K562 (cell line): Measurements from ENCODE around the gene ENKUR. TPM values are rescaled to one million over a fixed set of nuclear protein-coding genes. Genes with fewer than 3 reads are reported as not detected.
A peak's percentile ranks its signal among the peaks of the same experiment; 100 is the strongest.

Experiments
- ATAC-seq: fragments of 200-7000 bp; cut with Tn5 transposase; 3 replicates; pipeline ENCODE4 v1.9.1; 2020; ENCODE audit warnings: moderate library complexity
- BruUV-seq: library from RNA; stranded (reverse); fragments of 400-500 nt; replicated peaks from 2 replicates; lab custom pipeline; 2021; lab: Mats Ljungman, UMichigan
- CTCF ChIA-PET: fragments of 300-600 bp; formaldehyde crosslinking; extraction: SDS; loops from one replicate; lab custom pipeline; 2021; ENCODE audit warnings: low intra/inter-chr PET ratio; lab: Yijun Ruan, JAX
- POLR2A ChIA-PET: fragments of 300-600, 350-650 bp; sonication (Branson Sonifier 250); formaldehyde crosslinking; extraction: SDS; loops from one replicate; lab custom pipeline; 2021; ENCODE audit warnings: antibody characterized with exemption, inconsistent platforms; lab: Yijun Ruan, JAX
- DNase-seq, 4 experiments: peaks; one replicate each; pipeline versions ENCODE4 v3.0.0 to v3.0.0-alpha.2; 2011 to 2018; ENCODE audit warnings: low spot score in 3 of 4, mixed read lengths in 3 of 4; ENCODE audit errors: extremely low read depth in 1 of 4
- FAIRE-seq: peaks from 2 replicates; lab custom pipeline; 2011; peaks lifted over from hg19 to GRCh38; lab: Jason Lieb, UNC
- H2AFZ ChIP-seq: 2 replicates; pipeline ENCODE4 v1.6.0; 2011; ENCODE audit warnings: low read depth, low read length, control low read depth, inconsistent platforms
- H3K27ac ChIP-seq: fragments of 200-600 bp; 3 replicates; pipeline ENCODE4 v1.8.0; 2011; ENCODE audit warnings: low read depth, mild to moderate bottlenecking, control low read depth, inconsistent platforms, low read length, moderate library complexity, mixed read lengths; ENCODE audit errors: extremely low read depth
- H3K27me3 ChIP-seq, 2 experiments: fragments of 300-600 bp in 1 of 2; 2 replicates in 1 of 2; 3 replicates in 1 of 2; pipeline versions ENCODE4 v1.6.0 to v1.8.0; 2011; ENCODE audit warnings: inconsistent platforms in 2 of 2, low read length in 2 of 2, mild to moderate bottlenecking in 1 of 2, mixed read lengths in 1 of 2, moderate library complexity in 1 of 2; ENCODE audit not compliant: control insufficient read depth in 2 of 2, insufficient read depth in 2 of 2
- H3K36me3 ChIP-seq: fragments of 300-600 bp; 3 replicates; pipeline ENCODE4 v1.8.0; 2011; ENCODE audit warnings: mild to moderate bottlenecking, low read length, inconsistent platforms; ENCODE audit not compliant: control insufficient read depth, insufficient read depth
- H3K4me1 ChIP-seq, 2 experiments: fragments of 200-600 bp in 1 of 2; replicated peaks in 1 of 2; 2 replicates in 1 of 2; 3 replicates in 1 of 2; pipeline versions ENCODE4 v1.5.1 to v1.8.0; 2011; ENCODE audit warnings: inconsistent platforms in 2 of 2, low read length in 2 of 2, mild to moderate bottlenecking in 1 of 2, mixed read lengths in 1 of 2, moderate library complexity in 1 of 2; ENCODE audit not compliant: control insufficient read depth in 2 of 2, insufficient read depth in 2 of 2
- H3K4me2 ChIP-seq: 2 replicates; pipeline ENCODE4 v1.6.1; 2011; ENCODE audit warnings: low read length, control low read depth, inconsistent platforms, mixed read lengths; ENCODE audit not compliant: insufficient read depth
- H3K4me3 ChIP-seq: fragments of 200-600 bp; sonication (generic), shearing (Covaris generic); 2 replicates; pipeline ENCODE4 v1.5.1; 2016; ENCODE audit warnings: control low read depth, inconsistent platforms
- H3K79me2 ChIP-seq: fragments of 200-600 bp; 3 replicates; pipeline ENCODE4 v1.8.0; 2011; ENCODE audit warnings: low read length, inconsistent platforms; ENCODE audit not compliant: control insufficient read depth, insufficient read depth
- H3K9ac ChIP-seq, 2 experiments: 2 replicates each; pipeline versions ENCODE4 v1.6.0 to v1.6.1; 2011; ENCODE audit warnings: low read depth in 2 of 2, low read length in 2 of 2, control low read depth in 1 of 2, inconsistent platforms in 1 of 2, mild to moderate bottlenecking in 1 of 2, mixed read lengths in 1 of 2; ENCODE audit not compliant: insufficient read depth in 1 of 2
- H3K9me1 ChIP-seq: one replicate; pipeline ENCODE4 v1.6.0; 2011; ENCODE audit warnings: inconsistent platforms, mild to moderate bottlenecking, low read length, moderate library complexity; ENCODE audit not compliant: control insufficient read depth, insufficient read depth
- H3K9me3 ChIP-seq: replicated peaks from 2 replicates; pipeline ENCODE4 v1.5.1; 2011; ENCODE audit warnings: low read depth, low read length, inconsistent platforms; ENCODE audit not compliant: control insufficient read depth, insufficient read depth
- H4K20me1 ChIP-seq: replicated peaks from 2 replicates; pipeline ENCODE4 v1.6.1; 2011; ENCODE audit warnings: low read length, inconsistent platforms, mixed read lengths; ENCODE audit not compliant: control insufficient read depth, insufficient read depth
- MNT ChIP-seq, 2 experiments: fragments of 450-650 bp; conservative IDR thresholded peaks; 2 replicates each; pipeline ENCODE4 v1.6.1; 2017; ENCODE audit warnings: mild to moderate bottlenecking in 2 of 2, moderate library complexity in 2 of 2
- NFRKB ChIP-seq: fragments of 450-650 bp; IDR thresholded peaks from 2 replicates; pipeline ENCODE4 v1.6.1; 2016; ENCODE audit warnings: low read depth
- NR2C1 ChIP-seq, 2 experiments: fragments of 450-650 bp; IDR thresholded peaks; 2 replicates each; pipeline ENCODE4 v1.6.1; 2017; ENCODE audit warnings: mild to moderate bottlenecking in 2 of 2, antibody characterized with exemption in 1 of 2, inconsistent platforms in 1 of 2, missing compliant biosample characterization in 1 of 2, missing genetic modification characterization in 1 of 2
- TAF9B ChIP-seq: fragments of 450-650 bp; IDR thresholded peaks from 2 replicates; pipeline ENCODE4 v1.6.1; 2018; ENCODE audit warnings: mild to moderate bottlenecking; ENCODE audit not compliant: partially characterized antibody
- ZNF449 ChIP-seq: fragments of 250-450 bp; sonication (Bioruptor Pico); IDR thresholded peaks from 2 replicates; pipeline ENCODE4 v1.8.0; 2022; ENCODE audit warnings: moderate library complexity, mild to moderate bottlenecking, inconsistent platforms
- ZNF766 ChIP-seq: fragments of 200-800 bp; sonication (Bioruptor generic); conservative IDR thresholded peaks from 2 replicates; pipeline ENCODE4 v1.6.1; 2016; ENCODE audit warnings: missing genetic modification characterization, missing compliant biosample characterization
- ZSCAN29 ChIP-seq: fragments of 450-650 bp; IDR thresholded peaks from 2 replicates; pipeline ENCODE4 v1.6.1; 2017
- WGBS: fragments of 100-300 bp; shearing (Covaris generic); methylation state at CpG from one replicate; pipeline ENCODE4 v1.1.6; 2016; ENCODE audit warnings: low coverage, mixed read lengths; ENCODE audit not compliant: insufficient coverage; ENCODE audit errors: missing lambda C conversion rate; 5-methylcytosine and 5-hydroxymethylcytosine counted together
- in situ Hi-C: fragments of 300-500 bp; cut with MboI; formaldehyde crosslinking; loops from 4 replicates; pipeline ENCODE4 v1.15.0; 2018; ENCODE audit warnings: inconsistent platforms, mixed read lengths
- intact Hi-C: fragments of 100-400 bp; cut with micrococcal nuclease; formaldehyde crosslinking; loops from 2 replicates; pipeline ENCODE4 v1.14.2; 2022
- polyA plus RNA-seq, 8 experiments: library from polyadenylated mRNA; depleted of rRNA in 4 of 8; stranded (reverse) in 5 of 8; unstranded in 3 of 8; fragments of >200 nt; fragmentation: Nextera tagmentation in 2 of 8; fragmentation: Illumina TruSeq in 1 of 8; extraction: Ambion mirVana in 2 of 8; extraction: Trizol in 1 of 8; gene quantifications; 2 replicates each; pipeline versions ENCODE4 v1.2.1 to v1.2.3, GENCODE V29; 2011 to 2014; ENCODE audit warnings: inconsistent platforms in 1 of 8, missing spikeins in 1 of 8
- total RNA-seq, 7 experiments: library from RNA; depleted of rRNA in 6 of 7; stranded (reverse); fragments of >200 nt in 6 of 7; fragmentation: Illumina TruSeq in 2 of 7; extraction: Trizol in 2 of 7; gene quantifications; 2 replicates each; pipeline versions ENCODE4 v1.2.1 to v1.2.3, GENCODE V29; 2011 to 2021; ENCODE audit warnings: low replicate concordance in 1 of 7
- TF ChIP-seq, protein P1 (sequence below): fragments of 250-450 bp; sonication (Bioruptor Pico); IDR thresholded peaks from 2 replicates; pipeline ENCODE4 v1.4.0; 2020

Gene ENKUR
- total and polyA plus RNA-seq, 9 of the 15 experiments (the other 6 are each of a cell fraction or from before 2014, with no cell fraction given), result 0.06 to 0.46 (median 0.20) TPM

DNA sequence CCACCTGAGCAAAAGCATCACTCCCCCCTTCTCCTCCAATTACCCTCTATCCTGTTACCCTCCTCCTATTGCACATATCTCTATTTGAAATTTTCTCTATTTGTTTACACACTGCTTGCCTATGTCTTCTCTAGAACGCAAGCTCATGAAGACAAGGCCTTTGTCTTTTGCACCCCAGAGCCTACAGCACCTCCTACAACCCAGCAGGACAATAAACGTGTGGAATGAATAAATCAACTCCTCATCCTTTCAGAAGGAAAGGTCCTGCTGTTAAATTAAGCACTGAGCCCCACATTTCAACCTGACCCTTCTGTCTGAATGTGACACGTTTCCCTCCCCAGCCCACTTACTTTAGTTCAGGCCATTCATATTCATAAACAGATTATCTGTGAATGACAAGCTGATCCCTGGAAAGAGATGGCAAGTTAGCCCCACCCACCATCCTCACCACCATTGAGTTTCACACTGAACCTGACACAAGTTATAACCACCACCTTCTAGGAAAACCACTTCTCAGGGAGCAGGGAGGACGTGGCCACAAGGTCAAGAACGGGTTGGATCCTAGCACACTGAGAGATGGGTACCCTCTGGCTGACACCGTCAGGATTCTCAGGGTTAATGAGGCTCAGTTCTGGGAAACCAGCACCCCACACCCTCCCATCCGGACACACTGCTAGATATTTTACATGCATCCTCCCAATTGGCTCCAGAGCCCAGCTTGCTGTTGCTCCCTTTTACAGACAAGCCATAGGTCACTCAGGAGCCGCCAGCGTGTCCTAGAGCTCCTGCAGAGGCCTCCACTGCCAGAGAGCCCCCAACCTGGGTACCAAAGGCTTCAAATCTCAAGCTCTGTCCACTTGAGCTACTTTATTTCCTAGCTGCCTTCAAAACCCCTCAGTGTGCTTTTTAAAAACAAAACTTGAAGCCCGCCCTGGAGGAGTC is 64.5 kb downstream of the ENKUR start:
- Histone ChIP-seq H4K20me1 (no peaks in the 10 kb centered on the region), H3K27ac (peak overlapping the region; percentile 85), H3K9ac (peak overlapping the region; percentile 86 to 95), H3K4me2 (peak overlapping the region; percentile 84), H3K9me3 (no peaks in the 10 kb centered on the region), H3K9me1 (no peaks in the 10 kb centered on the region), H3K36me3 (no peaks in the 10 kb centered on the region), H3K4me1 (peaks cover 18 to 21% of the 10 kb centered on the region in 2 experiments; a peak in 4 of 5 replicates), H3K4me3 (peak overlapping the region; percentile 52), H3K79me2 (peaks cover 6% of the 10 kb centered on the region; the same call in 2 of the 3 replicates), H2AFZ (peak overlapping the region; percentile 95), H3K27me3 (no peaks in the 10 kb centered on the region)
- CTCF ChIA-PET, result no interaction called here
- no TSS peak for BruUV-seq
- POLR2A ChIA-PET, result interaction anchor here (0.6 to 2.3 kb wide), 9 partner anchors 9 to 255 kb away, joined by 3 to 15 read pairs (median 4); partner anchors contain the start of genes ENKUR and THNSL1
- FAIRE-seq (peak; percentile 82), DNase-seq (peak in 3 of 4 experiments; percentile 25 to 90 (median 83)), ATAC-seq (peak; percentile 86)
- WGBS, result 11% methylated on average over 9 of the region's 10 CpGs
- in situ Hi-C loops (loop anchor here (10.0 kb wide), 1 partner anchor 307 kb away; no protein-coding TSS in a partner anchor), intact Hi-C loops (loop anchor here (2.0 to 5.0 kb wide), 6 partner anchors 36 to 309 kb away; partner anchors contain the start of genes ENKUR and THNSL1)
- TF ChIP-seq MNT (conservative IDR thresholded peaks at IDR 0.05) (0 out of 4 replicates have a peak, but pooled peaks of 1 of the 2 experiments have one; percentile 29), TAF9B (peak; percentile 33), ZNF766 (CRISPR knock-in tag) (0 out of 2 replicates have a peak, but pooled peaks have one; percentile 32), NFRKB (0 out of 2 replicates have a peak, but pooled peaks have one; percentile 79), ZNF449 (no peak), ZSCAN29 (peak; percentile 96), NR2C1 (IDR thresholded peaks at IDR 0.05) (0 out of 2 replicates have a peak, but pooled peaks have one; percentile 12), NR2C1 (tag; IDR thresholded peaks at IDR 0.05) (peak; percentile 50; the same call in 1 of the 2 replicates)
- TF ChIP-seq, protein P1, sequence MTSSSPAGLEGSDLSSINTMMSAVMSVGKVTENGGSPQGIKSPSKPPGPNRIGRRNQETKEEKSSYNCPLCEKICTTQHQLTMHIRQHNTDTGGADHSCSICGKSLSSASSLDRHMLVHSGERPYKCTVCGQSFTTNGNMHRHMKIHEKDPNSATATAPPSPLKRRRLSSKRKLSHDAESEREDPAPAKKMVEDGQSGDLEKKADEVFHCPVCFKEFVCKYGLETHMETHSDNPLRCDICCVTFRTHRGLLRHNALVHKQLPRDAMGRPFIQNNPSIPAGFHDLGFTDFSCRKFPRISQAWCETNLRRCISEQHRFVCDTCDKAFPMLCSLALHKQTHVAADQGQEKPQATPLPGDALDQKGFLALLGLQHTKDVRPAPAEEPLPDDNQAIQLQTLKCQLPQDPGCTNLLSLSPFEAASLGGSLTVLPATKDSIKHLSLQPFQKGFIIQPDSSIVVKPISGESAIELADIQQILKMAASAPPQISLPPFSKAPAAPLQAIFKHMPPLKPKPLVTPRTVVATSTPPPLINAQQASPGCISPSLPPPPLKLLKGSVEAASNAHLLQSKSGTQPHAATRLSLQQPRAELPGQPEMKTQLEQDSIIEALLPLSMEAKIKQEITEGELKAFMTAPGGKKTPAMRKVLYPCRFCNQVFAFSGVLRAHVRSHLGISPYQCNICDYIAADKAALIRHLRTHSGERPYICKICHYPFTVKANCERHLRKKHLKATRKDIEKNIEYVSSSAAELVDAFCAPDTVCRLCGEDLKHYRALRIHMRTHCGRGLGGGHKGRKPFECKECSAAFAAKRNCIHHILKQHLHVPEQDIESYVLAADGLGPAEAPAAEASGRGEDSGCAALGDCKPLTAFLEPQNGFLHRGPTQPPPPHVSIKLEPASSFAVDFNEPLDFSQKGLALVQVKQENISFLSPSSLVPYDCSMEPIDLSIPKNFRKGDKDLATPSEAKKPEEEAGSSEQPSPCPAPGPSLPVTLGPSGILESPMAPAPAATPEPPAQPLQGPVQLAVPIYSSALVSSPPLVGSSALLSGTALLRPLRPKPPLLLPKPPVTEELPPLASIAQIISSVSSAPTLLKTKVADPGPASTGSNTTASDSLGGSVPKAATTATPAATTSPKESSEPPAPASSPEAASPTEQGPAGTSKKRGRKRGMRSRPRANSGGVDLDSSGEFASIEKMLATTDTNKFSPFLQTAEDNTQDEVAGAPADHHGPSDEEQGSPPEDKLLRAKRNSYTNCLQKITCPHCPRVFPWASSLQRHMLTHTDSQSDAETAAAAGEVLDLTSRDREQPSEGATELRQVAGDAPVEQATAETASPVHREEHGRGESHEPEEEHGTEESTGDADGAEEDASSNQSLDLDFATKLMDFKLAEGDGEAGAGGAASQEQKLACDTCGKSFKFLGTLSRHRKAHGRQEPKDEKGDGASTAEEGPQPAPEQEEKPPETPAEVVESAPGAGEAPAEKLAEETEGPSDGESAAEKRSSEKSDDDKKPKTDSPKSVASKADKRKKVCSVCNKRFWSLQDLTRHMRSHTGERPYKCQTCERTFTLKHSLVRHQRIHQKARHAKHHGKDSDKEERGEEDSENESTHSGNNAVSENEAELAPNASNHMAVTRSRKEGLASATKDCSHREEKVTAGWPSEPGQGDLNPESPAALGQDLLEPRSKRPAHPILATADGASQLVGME (CRISPR knock-in tag), result no peak
